Measurements from ENCODE around the gene MCF2L2.

GRCh38 chr3:183435661-183436060 lies 7.2 kb upstream of the MCF2L2 start:
- TF ChIP-seq TAF1 (IDR thresholded peaks at IDR 0.05; ENCODE audit: low read depth, low read length) (no peak), POLR2A (IDR thresholded peaks at IDR 0.05; ENCODE audit: low read depth, low read length) (no peak)

Measured in GM12891 (cell line).